A673 (cell line): Measurements from ENCODE around the gene BATF2.

Source experiments
- EZH2 ChIP-seq: fragments of 200-600 bp; sonication (generic); IDR thresholded peaks from 2 replicates; pipeline ENCODE4 v1.6.1; 2017; ENCODE audit warnings: borderline replicate concordance, low read depth, mild to moderate bottlenecking, mixed read lengths, antibody characterized with exemption, low read length; ENCODE audit not compliant: poor library complexity, severe bottlenecking
- TF ChIP-seq, protein P1 (sequence below): fragments of 300-800, 200-600 bp; sonication (generic); conservative IDR thresholded peaks from 2 replicates; pipeline ENCODE4 v1.5.1; 2017; ENCODE audit warnings: low read depth, mild to moderate bottlenecking, antibody characterized with exemption, low read length, moderate library complexity, mixed read lengths

DNA sequence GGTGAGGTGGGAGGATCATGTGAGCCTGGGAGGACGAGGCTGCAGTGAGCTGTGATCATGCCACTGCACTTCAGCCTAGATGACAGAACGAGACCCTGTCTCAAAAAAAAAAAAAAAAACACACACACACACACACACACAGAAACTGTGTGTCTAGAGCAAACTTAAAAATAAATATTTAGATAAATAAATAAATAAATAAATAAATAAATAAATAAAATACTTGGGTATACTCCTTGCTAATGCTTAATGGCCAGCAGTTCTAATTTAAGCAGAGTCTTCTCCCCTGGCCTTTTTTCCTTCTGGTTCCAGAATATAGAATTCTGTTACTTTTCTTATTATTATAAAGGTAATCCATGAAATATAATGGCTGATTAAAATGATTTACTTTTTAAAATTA, 12.1 kb upstream of the BATF2 start:
- TF ChIP-seq, protein P1, sequence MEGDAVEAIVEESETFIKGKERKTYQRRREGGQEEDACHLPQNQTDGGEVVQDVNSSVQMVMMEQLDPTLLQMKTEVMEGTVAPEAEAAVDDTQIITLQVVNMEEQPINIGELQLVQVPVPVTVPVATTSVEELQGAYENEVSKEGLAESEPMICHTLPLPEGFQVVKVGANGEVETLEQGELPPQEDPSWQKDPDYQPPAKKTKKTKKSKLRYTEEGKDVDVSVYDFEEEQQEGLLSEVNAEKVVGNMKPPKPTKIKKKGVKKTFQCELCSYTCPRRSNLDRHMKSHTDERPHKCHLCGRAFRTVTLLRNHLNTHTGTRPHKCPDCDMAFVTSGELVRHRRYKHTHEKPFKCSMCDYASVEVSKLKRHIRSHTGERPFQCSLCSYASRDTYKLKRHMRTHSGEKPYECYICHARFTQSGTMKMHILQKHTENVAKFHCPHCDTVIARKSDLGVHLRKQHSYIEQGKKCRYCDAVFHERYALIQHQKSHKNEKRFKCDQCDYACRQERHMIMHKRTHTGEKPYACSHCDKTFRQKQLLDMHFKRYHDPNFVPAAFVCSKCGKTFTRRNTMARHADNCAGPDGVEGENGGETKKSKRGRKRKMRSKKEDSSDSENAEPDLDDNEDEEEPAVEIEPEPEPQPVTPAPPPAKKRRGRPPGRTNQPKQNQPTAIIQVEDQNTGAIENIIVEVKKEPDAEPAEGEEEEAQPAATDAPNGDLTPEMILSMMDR: no peak
- TF ChIP-seq EZH2: no peak
